ENCODE results near the gene IGBP1. TPM values are rescaled to one million over a fixed set of nuclear protein-coding genes. Genes with fewer than 3 reads are reported as not detected.
A peak's percentile ranks its signal among the peaks of the same experiment; 100 is the strongest.

IGBP1 gene
- total RNA-seq, 1 experiment from 2014 or later: 44.8 TPM

DNA sequence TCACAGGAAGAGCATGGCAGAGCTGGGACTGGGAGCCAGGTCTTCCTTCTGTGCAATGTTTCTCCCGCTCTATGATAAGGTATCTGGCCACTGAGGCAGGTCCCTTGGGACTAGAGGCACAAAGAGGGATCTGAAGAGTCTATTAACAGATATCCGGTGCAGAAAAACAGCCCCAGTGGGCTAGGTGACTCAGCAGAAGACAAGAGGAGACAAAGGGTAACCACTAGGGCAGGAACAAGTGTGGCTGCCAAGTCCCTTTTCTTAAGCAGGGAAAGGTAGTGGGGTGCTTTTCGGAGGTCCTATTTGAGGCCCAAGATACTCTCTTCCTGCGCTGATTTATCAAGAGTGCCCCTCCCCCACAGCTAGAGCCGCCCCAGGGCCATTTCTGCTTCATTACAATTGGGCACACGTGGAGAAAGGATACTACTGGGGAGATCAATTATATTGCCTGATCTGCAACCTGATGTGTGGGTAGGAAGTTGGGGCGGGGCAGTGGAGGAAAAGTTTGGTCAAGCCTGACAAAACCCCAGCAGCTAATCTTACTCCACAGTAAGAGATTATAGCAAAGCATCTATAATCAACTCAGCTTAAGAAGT lies 43.8 kb downstream of the IGBP1 start, which contains the start of gene DGAT2L6:
DGAT2L6 (plus strand) TSS at position 546 of the 596 bp plus-strand sequence. CDS start 100 bp downstream, outside the sequence.
- intact Hi-C loops (cut with micrococcal nuclease; ENCODE audit: unreplicated experiment): no loop called here
- no peak within 1 kb of the TSS for H3K27ac Mint-ChIP-seq (ENCODE audit: unreplicated experiment)
- H3K9me3 Mint-ChIP-seq (ENCODE audit: low read depth, unreplicated experiment): no peaks in the 10 kb centered on the region
- peaks cover 11% of the 10 kb centered on the region for H3K27me3 Mint-ChIP-seq (ENCODE audit: unreplicated experiment)
- TF ChIP-seq, protein P1, sequence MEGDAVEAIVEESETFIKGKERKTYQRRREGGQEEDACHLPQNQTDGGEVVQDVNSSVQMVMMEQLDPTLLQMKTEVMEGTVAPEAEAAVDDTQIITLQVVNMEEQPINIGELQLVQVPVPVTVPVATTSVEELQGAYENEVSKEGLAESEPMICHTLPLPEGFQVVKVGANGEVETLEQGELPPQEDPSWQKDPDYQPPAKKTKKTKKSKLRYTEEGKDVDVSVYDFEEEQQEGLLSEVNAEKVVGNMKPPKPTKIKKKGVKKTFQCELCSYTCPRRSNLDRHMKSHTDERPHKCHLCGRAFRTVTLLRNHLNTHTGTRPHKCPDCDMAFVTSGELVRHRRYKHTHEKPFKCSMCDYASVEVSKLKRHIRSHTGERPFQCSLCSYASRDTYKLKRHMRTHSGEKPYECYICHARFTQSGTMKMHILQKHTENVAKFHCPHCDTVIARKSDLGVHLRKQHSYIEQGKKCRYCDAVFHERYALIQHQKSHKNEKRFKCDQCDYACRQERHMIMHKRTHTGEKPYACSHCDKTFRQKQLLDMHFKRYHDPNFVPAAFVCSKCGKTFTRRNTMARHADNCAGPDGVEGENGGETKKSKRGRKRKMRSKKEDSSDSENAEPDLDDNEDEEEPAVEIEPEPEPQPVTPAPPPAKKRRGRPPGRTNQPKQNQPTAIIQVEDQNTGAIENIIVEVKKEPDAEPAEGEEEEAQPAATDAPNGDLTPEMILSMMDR (IDR thresholded peaks at IDR 0.05; ENCODE audit: unreplicated experiment): no peak
- no TSS peak for BruUV-seq (replicated peaks)
- DNase-seq: no peak
- H3K36me3 Mint-ChIP-seq (ENCODE audit: insufficient read depth, unreplicated experiment): no peaks in the 10 kb centered on the region
- CTCF ChIA-PET: no interaction called here
- no peak within 1 kb of the TSS for H3K4me3 Mint-ChIP-seq (ENCODE audit: low read depth, unreplicated experiment)
- no peaks in the 10 kb centered on the region for H3K4me1 Mint-ChIP-seq (ENCODE audit: low read depth, unreplicated experiment)

DNA sequence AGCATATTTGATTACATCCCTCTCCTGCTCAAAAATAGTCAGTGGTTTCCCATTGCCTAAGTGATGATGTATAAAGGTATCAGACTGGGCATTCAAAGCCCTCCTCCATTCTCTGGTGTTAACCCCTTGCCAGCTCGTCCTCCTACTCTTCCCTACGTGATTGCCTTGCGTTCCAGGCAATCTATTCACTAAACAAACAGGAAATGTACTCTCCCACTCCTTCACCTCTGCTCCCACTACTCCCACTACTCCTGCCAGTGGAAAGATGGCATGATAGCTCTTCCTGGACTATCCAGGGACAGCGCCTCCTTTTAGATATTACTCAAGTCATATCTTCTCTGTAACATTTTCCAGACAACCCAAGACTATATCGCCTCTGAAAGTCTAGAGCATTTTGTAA lies 49.8 kb downstream of the IGBP1 start:
- H3K9me3 Mint-ChIP-seq (ENCODE audit: low read depth, unreplicated experiment): no peaks in the 10 kb centered on the region
- no TSS peak for BruUV-seq (replicated peaks)
- H3K27me3 Mint-ChIP-seq (ENCODE audit: unreplicated experiment): peaks cover 54% of the 10 kb centered on the region
- TF ChIP-seq, protein P1 (IDR thresholded peaks at IDR 0.05; ENCODE audit: unreplicated experiment): no peak
- DNase-seq: no peak
- H3K27ac Mint-ChIP-seq (ENCODE audit: unreplicated experiment): no peak overlapping the region
- CTCF ChIA-PET: no interaction called here
- H3K4me3 Mint-ChIP-seq (ENCODE audit: low read depth, unreplicated experiment): no peak overlapping the region
- H3K4me1 Mint-ChIP-seq (ENCODE audit: low read depth, unreplicated experiment): no peaks in the 10 kb centered on the region
- H3K36me3 Mint-ChIP-seq (ENCODE audit: insufficient read depth, unreplicated experiment): no peaks in the 10 kb centered on the region
- intact Hi-C loops (cut with micrococcal nuclease; ENCODE audit: unreplicated experiment): no loop called here

DNA sequence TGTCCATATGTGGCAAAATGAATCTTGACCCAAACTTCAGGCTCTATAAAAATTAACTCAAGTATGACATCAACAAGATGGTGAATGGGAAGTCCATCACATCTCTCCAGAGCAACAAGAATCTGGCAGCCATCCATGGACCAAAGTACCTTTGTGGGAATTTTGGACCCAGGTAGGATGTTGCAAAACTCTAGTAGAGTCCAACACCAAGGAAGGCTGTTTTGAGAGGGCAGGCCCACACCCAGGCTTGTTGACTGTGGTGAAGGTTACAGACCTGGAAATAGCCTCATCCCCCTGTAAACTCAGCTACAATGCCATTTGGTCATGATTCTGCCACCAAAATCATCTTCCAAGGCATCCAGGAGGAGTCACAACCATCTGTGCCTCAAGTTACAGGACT lies 57.0 kb downstream of the IGBP1 start:
- Mint-ChIP-seq H3K36me3 (ENCODE audit: insufficient read depth, unreplicated experiment) (no peaks in the 10 kb centered on the region), H3K4me3 (ENCODE audit: low read depth, unreplicated experiment) (no peak overlapping the region), H3K9me3 (ENCODE audit: low read depth, unreplicated experiment) (no peaks in the 10 kb centered on the region), H3K4me1 (ENCODE audit: low read depth, unreplicated experiment) (no peaks in the 10 kb centered on the region), H3K27ac (ENCODE audit: unreplicated experiment) (no peak overlapping the region), H3K27me3 (ENCODE audit: unreplicated experiment) (peaks cover 24% of the 10 kb centered on the region)
- intact Hi-C loops (cut with micrococcal nuclease; ENCODE audit: unreplicated experiment): loop anchor here (10.0 kb wide), 1 partner anchor 475 kb away; no protein-coding TSS in a partner anchor
- TF ChIP-seq, protein P1 (IDR thresholded peaks at IDR 0.05; ENCODE audit: unreplicated experiment): no peak
- BruUV-seq (replicated peaks): no TSS peak
- CTCF ChIA-PET: interaction anchor here (0.5 kb wide), 1 partner anchor 36 kb away, joined by 3 read pairs; no protein-coding TSS in a partner anchor
- no peak for DNase-seq

DNA sequence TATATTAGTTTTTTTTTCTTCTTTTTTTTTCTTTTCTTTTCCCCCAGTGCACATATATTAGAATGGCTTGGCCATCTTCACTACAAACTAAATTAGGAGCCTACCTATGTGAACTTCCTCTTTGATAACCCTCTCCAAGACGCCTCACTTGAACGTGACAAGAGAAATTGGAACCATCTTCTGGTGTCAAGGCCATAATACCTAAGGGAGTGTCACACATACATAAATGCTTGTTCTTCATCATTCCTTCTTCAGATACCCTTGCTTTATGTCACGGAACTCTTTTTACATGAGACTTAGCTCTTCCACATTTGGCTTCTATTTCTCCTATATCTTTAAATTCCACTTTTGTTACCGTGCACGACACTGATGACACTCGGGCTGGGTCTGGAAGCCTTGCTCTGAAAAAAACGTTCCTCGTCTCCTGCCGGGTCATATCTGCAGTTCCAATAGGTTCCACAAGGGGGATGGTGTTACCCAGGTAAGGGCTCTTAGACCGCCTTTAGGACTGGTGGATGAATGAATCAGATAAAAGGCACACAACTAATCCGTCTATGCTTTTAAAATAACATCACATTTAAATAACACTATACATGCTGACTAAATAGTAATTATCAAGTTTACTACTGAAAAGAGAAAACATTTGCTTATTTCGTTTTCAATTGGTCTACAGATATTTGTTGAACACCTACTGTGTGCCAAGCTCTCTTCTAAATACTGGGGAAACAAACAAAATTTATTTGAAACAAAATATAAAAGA lies 63.9 kb downstream of the IGBP1 start:
- Mint-ChIP-seq H3K27me3 (ENCODE audit: unreplicated experiment) (peaks cover 27% of the 10 kb centered on the region), H3K9me3 (ENCODE audit: low read depth, unreplicated experiment) (no peaks in the 10 kb centered on the region), H3K27ac (ENCODE audit: unreplicated experiment) (no peak overlapping the region), H3K36me3 (ENCODE audit: insufficient read depth, unreplicated experiment) (no peaks in the 10 kb centered on the region), H3K4me1 (ENCODE audit: low read depth, unreplicated experiment) (peaks cover 8% of the 10 kb centered on the region), H3K4me3 (ENCODE audit: low read depth, unreplicated experiment) (no peak overlapping the region)
- DNase-seq: peak; percentile 75
- TF ChIP-seq, protein P1 (IDR thresholded peaks at IDR 0.05; ENCODE audit: unreplicated experiment): peak; percentile 46
- CTCF ChIA-PET: no interaction called here
- no TSS peak for BruUV-seq (replicated peaks)
- intact Hi-C loops (cut with micrococcal nuclease; ENCODE audit: unreplicated experiment): loop anchor here (1.0 to 10.0 kb wide), 2 partner anchors 66 to 468 kb away; no protein-coding TSS in a partner anchor
